Ascending aorta (tissue), 2 donors: ENCODE results near the gene DOHH. TPM values are rescaled to one million over a fixed set of nuclear protein-coding genes. Genes with fewer than 3 reads are reported as not detected.

Experiments used
- DNase-seq, 2 donors: peaks; one replicate each; pipeline ENCODE4 v3.0.0-alpha.2; 2019; ENCODE audit warnings: low spot score in 2 of 2
- H3K27ac ChIP-seq, 2 donors: fragments of 200-600 bp; sonication (generic); one replicate each; pipeline ENCODE4 v1.5.1; 2016 to 2017; ENCODE audit warnings: mild to moderate bottlenecking in 1 of 2
- H3K27me3 ChIP-seq: fragments of 200-600 bp; sonication (generic); one replicate; pipeline ENCODE4 v1.5.1; 2017
- H3K36me3 ChIP-seq, 2 donors: fragments of 200-600 bp; sonication (generic); one replicate each; pipeline ENCODE4 v1.5.1; 2016
- H3K4me1 ChIP-seq, 2 donors: fragments of 200-600 bp; sonication (generic); one replicate each; pipeline ENCODE4 v1.5.1; 2016 to 2017; ENCODE audit warnings: mild to moderate bottlenecking in 1 of 2
- H3K4me3 ChIP-seq, 2 donors: fragments of 200-600 bp; sonication (generic); one replicate each; pipeline ENCODE4 v1.5.1; 2016 to 2017; ENCODE audit warnings: mild to moderate bottlenecking in 1 of 2
- H3K9me3 ChIP-seq, 2 donors: fragments of 200-600 bp; sonication (generic); one replicate each; pipeline ENCODE4 v1.5.1; 2016
- CTCF ChIP-seq, 3 experiments: fragments of 200-600 bp in 2 of 3; fragments of 450-650 bp in 1 of 3; sonication (generic) in 2 of 3; IDR thresholded peaks; one replicate each; pipeline ENCODE4 v1.5.1; 2016 to 2019; ENCODE audit warnings: antibody characterized with exemption in 3 of 3, mild to moderate bottlenecking in 1 of 3, moderate library complexity in 1 of 3
- intact Hi-C: fragments of 100-400 bp; cut with DNase I; formaldehyde crosslinking; loops from one replicate; pipeline ENCODE4 v1.15.1; 2023
- total RNA-seq: library from RNA; depleted of rRNA; stranded (reverse); fragments of >200 nt; gene quantifications from one replicate; pipeline ENCODE4 v1.1.0, GENCODE V29; 2016

Gene DOHH
- total RNA-seq, 1 donor from 2014 or later, result 40.9 TPM

DNA sequence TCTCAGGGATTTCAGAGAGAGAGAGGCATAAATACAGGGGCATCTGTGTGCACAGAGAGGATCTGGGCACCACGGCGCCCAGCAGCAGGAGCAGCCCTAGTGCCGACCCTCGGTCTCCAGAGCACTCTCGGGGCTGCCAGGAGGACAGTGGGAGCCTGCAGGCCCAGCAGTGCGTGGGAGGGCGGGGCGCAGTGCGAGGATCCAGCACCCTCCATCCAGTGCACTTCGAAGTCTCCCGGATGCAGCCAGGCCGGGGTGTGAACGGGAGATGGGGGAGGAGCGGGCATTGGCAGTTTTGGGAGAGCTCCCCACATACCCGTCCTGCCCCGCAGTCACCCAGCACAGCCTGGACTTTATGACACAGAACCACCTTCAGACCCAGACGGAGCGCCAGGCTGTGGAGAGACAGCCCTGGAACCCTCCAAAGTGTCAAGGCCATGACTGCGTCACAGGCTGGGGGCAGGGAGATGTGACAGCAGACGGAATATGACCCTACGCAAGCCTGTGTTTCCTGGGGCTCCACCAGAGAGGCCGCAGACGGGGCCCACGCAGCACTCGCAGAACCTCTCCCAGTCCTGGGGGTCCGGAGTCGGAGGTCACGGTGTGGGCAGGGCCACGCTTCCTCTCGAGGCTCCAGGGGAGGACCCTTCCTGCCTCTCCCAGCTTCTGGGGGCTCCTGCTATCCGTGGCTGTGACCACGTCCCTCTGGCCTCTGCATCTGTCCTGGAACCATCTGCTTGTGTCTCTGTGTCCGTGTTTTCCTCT lies 23.8 kb upstream of the DOHH start:
- intact Hi-C loops, result no loop called here
- Histone ChIP-seq H3K36me3 (peaks cover 48 to 66% of the 10 kb centered on the region in 2 donors), H3K4me3 (no peak overlapping the region), H3K4me1 (no peaks in the 10 kb centered on the region), H3K27ac (no peak overlapping the region), H3K9me3 (no peaks in the 10 kb centered on the region), H3K27me3 (no peaks in the 10 kb centered on the region)
- TF ChIP-seq CTCF (IDR thresholded peaks at IDR 0.05), result no peak
- DNase-seq, result no peak

DNA sequence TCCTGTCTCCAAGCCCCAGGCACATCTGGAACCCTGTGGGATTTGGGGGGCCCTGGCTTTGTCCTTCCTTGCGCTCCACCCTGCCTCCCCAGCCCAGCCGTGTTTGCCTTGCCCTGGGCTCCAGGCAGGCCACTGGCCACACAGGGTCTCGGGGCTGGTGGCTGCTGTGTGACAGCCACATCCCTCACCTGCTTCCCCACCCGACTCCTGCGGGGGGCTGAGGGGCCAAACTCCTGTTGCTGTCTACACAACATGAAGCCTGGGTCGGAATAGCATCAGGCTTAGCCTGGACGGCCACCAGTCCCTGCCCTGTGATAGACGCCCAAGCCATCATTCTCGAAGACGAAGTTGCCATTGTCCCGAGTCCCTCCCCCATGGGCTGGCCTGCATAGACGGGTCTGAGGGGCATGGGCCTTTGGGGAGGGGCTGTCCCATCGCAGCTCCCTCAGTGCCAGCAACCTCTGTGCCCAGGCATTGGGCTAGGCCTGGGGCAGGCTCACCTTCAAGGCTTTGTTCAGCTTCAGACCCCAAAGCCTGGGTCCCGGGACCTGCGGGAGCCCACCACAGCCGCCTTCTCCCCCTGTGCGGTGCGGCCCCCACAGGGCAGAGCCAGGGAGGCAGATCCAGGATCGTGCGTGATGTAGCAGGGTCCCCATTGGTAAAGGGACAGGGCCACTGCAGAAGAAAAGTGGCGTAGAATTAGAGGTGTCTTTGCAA lies 23.0 kb upstream of the DOHH start:
- H3K4me3 ChIP-seq, result no peak overlapping the region
- H3K9me3 ChIP-seq, result no peaks in the 10 kb centered on the region
- no peaks in the 10 kb centered on the region for H3K4me1 ChIP-seq
- no peak for TF ChIP-seq CTCF (IDR thresholded peaks at IDR 0.05)
- no peaks in the 10 kb centered on the region for H3K27me3 ChIP-seq
- no peak for DNase-seq
- H3K36me3 ChIP-seq, result peaks cover 48 to 67% of the 10 kb centered on the region in 2 donors
- intact Hi-C loops, result no loop called here
- no peak overlapping the region for H3K27ac ChIP-seq

DNA sequence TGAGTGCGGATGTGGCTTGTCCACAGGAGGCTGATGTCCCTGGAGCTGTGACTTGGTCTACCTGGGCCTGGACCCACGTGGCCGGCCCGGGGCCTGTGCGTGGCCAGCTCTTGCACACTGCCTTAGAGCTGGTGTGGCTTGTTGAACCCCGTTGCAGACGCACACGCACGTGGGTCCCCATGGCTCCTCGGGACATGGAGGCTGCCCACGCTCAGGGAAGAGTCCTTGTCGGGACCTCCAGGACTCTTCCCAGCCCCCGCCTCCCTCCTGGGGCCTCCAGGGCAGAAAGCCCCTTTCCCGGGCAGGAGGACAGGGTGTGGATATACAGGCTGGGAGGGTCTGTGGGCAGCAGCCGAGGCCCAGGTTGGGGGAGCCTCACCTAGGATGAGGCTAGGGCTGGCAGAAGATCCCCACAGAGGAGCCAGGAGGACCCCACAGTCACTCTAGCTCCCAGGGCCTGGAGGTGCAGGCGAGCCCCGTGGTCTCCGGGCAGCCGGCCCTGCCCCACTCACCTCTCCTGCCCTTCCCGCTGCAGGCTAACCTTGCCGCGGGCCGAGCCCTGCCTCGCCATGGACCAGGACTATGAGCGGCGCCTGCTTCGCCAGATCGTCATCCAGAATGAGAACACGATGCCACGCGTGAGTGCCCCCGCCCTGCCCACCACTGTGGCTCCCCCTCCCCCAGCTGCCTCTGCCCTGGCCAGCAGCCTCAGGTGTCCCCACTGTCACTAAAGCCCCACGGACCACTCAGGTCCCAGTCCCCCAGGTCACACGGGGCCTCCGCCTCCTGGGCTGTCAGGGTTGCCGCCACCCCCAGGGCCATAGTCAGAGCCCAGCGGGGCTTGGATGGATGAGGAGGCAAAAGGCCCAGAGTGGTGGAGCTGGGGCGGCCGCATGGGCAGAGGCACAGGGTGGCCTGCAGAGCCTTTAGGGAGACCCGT lies 22.2 kb upstream of the DOHH start:
- Histone ChIP-seq H3K27ac (no peak overlapping the region), H3K4me3 (no peak overlapping the region), H3K36me3 (peaks cover 41 to 61% of the 10 kb centered on the region in 2 donors), H3K27me3 (no peaks in the 10 kb centered on the region), H3K4me1 (no peaks in the 10 kb centered on the region), H3K9me3 (no peaks in the 10 kb centered on the region)
- no peak for TF ChIP-seq CTCF (IDR thresholded peaks at IDR 0.05)
- intact Hi-C loops, result no loop called here
- no peak for DNase-seq

DNA sequence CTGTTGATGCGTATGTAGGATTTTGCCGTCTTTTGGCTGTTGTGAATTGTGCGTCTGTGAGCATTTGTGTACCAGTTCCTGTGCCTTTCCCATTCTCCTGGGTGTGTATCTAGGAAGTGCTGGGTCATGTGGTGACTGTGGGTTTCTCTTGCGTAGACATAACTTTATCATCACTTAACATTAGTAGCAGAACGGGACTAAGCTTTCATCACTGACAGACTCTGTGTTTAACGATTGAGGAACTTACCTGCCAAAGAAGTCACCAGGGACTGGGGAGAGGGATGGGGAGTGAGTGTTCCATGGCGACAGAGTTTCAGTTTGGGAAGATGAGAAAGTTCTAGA lies 20.6 kb upstream of the DOHH start:
- Histone ChIP-seq H3K9me3 (no peaks in the 10 kb centered on the region), H3K4me1 (no peaks in the 10 kb centered on the region), H3K27ac (no peak overlapping the region), H3K36me3 (peaks cover 25 to 46% of the 10 kb centered on the region in 2 donors), H3K4me3 (no peak overlapping the region), H3K27me3 (no peaks in the 10 kb centered on the region)
- no peak for DNase-seq
- intact Hi-C loops, result no loop called here
- TF ChIP-seq CTCF (IDR thresholded peaks at IDR 0.05), result no peak

DNA sequence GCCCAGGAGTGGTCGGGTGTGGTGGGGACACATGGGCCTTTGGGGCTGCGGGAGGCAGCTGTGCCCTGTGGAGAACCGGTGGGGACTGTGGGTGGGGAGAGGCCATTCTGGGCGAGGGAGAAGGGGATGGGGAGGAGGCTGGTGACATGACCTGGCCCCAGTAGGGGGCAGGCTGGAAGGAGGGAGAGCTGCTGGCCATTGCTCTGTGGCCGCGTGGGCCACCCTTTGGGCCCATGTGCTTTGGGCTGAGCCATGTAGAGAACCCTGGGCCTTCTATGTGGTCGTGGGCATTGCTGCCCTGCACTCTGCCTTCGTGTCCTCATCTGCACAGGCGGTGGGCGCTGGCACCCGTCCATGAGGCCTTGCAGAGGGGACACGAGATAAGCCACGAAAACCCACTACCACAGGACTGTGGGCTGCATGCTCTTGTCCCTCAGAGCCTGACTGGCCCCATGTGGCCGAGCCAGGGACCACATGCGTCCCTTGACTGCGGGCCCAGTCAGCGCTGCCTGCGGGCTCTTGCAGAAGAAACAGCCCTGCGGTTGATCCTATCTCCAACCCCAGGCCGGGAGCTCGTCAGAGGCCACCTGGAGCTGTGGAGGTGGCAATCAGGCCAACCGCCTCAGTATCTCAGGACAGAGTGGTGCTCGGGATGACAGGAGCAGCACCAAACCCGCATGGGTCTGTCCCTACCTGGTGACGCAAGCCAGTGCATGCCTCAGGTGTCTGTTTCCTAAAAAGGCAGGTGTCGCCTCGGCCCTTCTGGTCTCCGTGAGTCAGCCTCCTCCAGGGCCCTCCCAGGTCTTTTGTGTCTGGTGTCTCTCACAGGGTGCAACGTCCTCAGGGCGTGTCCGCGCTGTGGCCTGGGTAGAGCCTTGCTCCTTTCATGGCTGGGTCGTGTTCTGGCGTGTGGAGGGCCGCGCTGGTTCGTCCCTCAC lies 20.0 kb upstream of the DOHH start:
- Histone ChIP-seq H3K36me3 (peaks cover 20 to 42% of the 10 kb centered on the region in 2 donors), H3K4me1 (no peaks in the 10 kb centered on the region), H3K9me3 (no peaks in the 10 kb centered on the region), H3K27me3 (no peaks in the 10 kb centered on the region), H3K27ac (no peak overlapping the region), H3K4me3 (no peak overlapping the region)
- DNase-seq, result peak in 1 of 2 donors; percentile 59
- intact Hi-C loops, result no loop called here
- TF ChIP-seq CTCF (IDR thresholded peaks at IDR 0.05), result no peak
